GM12872 (cell line): ENCODE data around the gene ZNF668.

ENCODE experiments used
- TF ChIP-seq, protein P1 (sequence below): IDR thresholded peaks from 3 replicates; pipeline ENCODE4 v1.5.1; 2011; ENCODE audit warnings: low read depth, mild to moderate bottlenecking, low read length, moderate library complexity; ENCODE audit not compliant: insufficient read depth

The ZNF668 gene

DNA sequence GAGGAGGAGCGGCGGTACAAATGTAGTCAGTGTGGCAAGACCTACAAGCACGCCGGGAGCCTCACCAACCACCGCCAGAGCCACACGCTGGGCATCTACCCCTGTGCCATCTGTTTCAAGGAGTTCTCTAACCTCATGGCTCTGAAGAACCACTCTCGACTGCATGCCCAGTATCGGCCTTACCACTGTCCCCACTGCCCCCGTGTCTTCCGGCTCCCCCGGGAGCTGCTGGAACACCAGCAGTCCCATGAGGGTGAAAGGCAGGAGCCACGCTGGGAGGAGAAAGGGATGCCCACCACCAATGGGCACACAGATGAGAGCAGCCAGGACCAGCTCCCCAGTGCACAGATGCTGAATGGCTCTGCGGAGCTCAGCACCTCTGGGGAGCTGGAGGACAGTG lies 3.0 kb upstream of the ZNF668 start:
- TF ChIP-seq, protein P1, sequence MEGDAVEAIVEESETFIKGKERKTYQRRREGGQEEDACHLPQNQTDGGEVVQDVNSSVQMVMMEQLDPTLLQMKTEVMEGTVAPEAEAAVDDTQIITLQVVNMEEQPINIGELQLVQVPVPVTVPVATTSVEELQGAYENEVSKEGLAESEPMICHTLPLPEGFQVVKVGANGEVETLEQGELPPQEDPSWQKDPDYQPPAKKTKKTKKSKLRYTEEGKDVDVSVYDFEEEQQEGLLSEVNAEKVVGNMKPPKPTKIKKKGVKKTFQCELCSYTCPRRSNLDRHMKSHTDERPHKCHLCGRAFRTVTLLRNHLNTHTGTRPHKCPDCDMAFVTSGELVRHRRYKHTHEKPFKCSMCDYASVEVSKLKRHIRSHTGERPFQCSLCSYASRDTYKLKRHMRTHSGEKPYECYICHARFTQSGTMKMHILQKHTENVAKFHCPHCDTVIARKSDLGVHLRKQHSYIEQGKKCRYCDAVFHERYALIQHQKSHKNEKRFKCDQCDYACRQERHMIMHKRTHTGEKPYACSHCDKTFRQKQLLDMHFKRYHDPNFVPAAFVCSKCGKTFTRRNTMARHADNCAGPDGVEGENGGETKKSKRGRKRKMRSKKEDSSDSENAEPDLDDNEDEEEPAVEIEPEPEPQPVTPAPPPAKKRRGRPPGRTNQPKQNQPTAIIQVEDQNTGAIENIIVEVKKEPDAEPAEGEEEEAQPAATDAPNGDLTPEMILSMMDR, result no peak

DNA sequence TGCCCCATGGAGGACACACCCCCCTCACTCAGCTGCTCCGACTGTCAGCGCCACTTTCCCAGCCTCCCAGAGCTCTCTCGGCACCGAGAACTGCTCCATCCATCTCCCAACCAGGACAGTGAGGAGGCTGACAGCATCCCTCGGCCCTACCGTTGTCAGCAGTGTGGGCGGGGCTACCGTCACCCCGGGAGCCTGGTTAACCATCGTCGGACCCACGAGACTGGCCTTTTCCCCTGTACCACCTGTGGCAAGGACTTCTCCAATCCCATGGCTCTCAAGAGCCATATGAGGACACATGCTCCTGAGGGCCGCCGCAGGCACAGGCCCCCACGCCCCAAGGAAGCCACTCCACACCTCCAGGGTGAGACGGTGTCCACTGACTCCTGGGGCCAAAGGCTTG lies 2.3 kb upstream of the ZNF668 start:
- TF ChIP-seq, protein P1, result no peak

DNA sequence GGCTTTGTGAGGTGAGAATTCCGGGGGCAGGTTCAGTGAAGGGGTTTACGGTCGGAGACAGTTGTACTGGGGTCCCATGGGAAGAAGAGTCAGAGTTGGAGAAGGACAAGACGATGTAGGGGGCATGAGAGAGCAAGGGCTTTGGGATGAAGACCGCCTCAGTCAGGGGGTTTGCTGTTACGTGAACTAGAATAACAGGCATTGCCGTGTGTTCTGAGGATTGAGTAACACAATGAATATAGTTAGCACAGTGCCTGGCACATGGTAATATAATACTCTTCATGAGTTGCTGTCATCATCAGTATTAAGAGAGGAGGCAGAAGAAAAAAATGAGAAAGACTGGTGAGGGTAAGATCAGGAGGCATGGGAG lies 759 bp upstream of the ZNF668 start:
- TF ChIP-seq, protein P1, result 0 out of 3 replicates have a peak, but pooled peaks have one; percentile 3

- TF ChIP-seq, protein P1, result no peak
These were observed 684 bp downstream of the ZNF668 start for GRCh38 chr16:31073142-31073969.

DNA sequence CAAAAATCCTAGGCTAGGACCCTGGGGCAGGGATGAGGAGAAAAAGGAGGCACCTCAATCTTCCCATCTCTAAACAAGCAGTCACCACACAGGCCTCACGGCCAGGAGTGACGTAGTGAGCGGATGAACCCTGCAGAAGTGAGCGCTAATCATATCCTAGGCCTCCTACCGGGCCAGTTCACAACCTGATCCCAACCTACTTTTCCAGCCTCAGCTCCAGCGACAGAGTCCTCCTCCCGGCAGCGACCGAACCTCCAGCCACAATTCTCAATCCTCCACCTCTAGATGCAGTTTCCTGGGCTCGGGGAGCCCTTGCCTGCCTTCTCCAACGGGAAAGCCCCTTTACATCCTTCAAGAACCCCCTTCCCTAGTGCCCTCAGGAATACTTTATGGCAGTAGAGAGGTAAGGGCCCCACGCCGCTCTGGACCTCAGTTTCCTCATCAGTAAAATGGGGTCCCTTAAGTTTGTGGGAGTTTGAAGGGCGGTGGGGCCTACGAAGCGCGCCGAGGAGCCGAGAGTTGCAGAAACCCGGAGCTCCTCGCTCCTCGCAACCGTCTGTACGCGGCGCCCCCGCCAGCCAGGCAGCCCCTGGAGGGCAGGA lies 1.4 kb downstream of the ZNF668 start:
- TF ChIP-seq, protein P1, result no peak

DNA sequence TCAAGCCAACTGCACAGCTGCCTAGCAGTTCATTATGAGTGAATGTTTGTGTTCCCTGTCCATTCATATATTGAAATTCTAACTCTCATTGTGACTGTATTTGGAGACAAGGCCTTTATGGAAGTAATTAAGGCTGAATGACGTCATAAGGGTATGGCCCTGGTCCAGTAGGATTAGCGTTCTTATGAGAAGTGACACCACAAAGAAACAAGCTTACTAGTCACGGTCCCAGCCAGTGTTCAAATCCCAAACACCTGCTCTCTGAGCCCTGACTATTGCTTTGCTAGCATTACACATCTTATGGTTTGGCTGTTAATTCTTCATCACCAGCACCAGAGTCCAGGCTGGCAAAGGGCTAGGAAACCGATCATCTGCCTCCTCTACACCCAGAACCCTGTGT lies 2.2 kb downstream of the ZNF668 start:
- TF ChIP-seq, protein P1, result no peak

DNA sequence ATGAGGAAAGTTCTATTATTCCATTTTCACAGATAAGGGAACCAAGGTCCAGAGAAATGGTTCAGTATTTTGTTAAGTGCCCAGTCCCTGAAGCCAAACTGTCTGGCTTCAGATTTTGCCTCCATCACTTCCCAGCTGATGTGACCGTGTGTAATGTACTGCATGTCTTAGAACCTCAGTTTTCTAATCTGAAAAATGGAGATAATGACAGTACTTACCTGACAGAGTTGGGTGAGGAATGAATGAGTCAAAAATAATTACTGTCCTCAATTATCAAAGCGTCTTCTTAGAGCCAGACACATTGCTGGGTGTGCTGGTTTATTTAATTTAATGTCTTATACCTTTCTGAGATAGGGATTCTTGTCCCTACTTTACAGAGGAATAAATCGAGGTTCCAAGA lies 6.7 kb downstream of the ZNF668 start:
- TF ChIP-seq, protein P1, result no peak
